Upper lobe of left lung (tissue), 4 donors: ENCODE results near the gene IFT52.

ENCODE experiments used
- CTCF ChIP-seq, 6 experiments: fragments of 450-650 bp in 4 of 6; fragments of 200-600 bp in 2 of 6; sonication (generic) in 2 of 6; IDR thresholded peaks; one replicate each; pipeline ENCODE4 v1.5.1; 2016 to 2019; ENCODE audit warnings: antibody characterized with exemption in 6 of 6
- EP300 ChIP-seq, 4 donors: sonication (generic); formaldehyde crosslinking; IDR thresholded peaks; one replicate each; pipeline ENCODE4 v1.5.1; 2017; ENCODE audit warnings: antibody characterized with exemption in 4 of 4, control low read depth in 2 of 4
- POLR2A ChIP-seq, 4 donors: fragments of 450-650 bp; IDR thresholded peaks; one replicate each; pipeline ENCODE4 v1.5.1; 2016 to 2017; ENCODE audit warnings: antibody characterized with exemption in 4 of 4, mild to moderate bottlenecking in 2 of 4
- POLR2AphosphoS5 ChIP-seq, 2 donors: sonication (generic); formaldehyde crosslinking; IDR thresholded peaks; one replicate each; pipeline ENCODE4 v1.5.1; 2017; ENCODE audit warnings: antibody characterized with exemption in 2 of 2

DNA sequence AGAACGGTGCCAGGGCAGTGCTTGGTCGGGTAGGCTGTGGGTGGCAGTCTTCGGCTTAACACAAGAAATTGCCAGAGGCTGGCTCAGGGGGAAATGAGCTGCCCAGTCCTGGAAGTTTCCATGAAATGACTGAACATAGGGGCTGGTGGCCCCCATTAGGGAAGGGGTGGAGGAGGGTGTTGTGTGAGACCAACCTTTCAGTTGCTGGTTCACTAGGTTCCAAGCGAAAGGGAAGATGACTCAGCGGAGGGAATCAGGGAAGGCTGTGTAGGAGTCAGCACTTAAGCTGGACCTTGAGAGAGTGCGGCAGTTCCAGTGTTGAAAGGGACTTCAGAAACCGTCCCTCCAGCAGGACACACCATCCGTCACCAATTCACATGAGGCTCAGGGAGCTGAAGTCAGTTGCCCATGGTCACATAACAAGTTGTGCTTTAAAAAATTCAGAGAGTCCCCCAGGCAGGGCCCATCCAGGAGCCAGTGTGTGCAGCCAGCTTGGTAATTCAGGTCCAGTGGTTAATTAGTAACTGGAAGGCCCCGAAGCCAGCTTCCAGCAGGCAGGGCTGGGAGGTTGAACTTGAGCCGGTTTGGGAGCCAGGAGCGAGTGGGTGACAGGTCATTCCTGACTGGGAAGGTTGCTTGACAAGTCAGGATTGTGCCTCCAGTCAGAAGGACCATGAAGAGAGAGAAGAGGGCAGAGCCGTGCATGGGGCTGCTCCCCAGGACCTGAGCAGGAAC is 32.2 kb upstream of the IFT52 start, which contains the start of gene SGK2:
- TF ChIP-seq CTCF (IDR thresholded peaks at IDR 0.05) = no peak
- no peak for TF ChIP-seq POLR2AphosphoS5 (IDR thresholded peaks at IDR 0.05)
- TF ChIP-seq POLR2A (IDR thresholded peaks at IDR 0.05) = no peak
- no peak for TF ChIP-seq EP300 (IDR thresholded peaks at IDR 0.05)
